Pericardium fibroblast (primary cell): ENCODE measurements around the gene SLC25A5. TPM values are rescaled to one million over a fixed set of nuclear protein-coding genes. Genes with fewer than 3 reads are reported as not detected.

Experiments
- total RNA-seq: library from RNA; depleted of rRNA; stranded (reverse); fragments of >200 nt; gene quantifications from 2 replicates; pipeline ENCODE4 v1.2.3, GENCODE V29; 2015

The SLC25A5 gene
- 206 and 220 TPM in 2 replicates for total RNA-seq

DNA sequence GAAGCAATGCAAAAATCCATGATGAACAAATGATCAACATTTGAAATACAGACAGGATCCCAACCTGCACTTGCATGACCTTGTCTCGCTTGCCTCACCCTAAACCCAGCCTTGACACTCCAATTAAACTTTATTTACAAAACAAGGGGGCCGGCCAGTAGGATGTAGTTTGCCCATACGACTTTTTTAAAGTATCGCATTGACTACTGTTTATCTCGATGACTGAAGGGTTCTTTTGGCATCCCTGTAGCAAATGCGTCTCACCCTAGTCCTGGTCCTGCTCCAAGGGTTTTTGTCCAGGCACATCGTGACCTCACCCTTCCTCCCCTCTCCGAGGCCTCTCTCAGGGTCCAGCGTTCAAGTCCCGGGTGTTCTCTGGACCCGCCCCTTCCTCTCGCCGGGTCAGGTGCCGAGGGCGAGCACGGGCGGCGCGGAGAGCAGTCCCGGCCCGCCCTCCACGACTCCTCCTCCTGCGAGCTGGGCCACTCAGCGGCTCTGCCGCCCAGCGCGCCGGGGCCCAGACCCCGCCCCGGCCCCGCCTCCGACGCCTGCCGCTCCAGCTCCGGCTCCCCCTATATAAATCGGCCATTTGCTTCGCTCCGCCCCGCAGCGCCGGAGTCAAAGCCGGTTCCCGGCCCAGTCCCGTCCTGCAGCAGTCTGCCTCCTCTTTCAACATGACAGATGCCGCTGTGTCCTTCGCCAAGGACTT lies at the start of gene SLC25A5:
Gene SLC25A5, plus strand, starts transcription at position 603 of the 709 bp plus-strand sequence. Its CDS starts 72 bp downstream, at position 675.

Other genes with a start within 250 kb of the SLC25A5 start
- 102 and 120 TPM in 2 replicates for gene PGRMC1, start 232.2 kb upstream of the SLC25A5 start, total RNA-seq
- 13.4 and 20.9 TPM in 2 replicates for gene SLC25A43, start 69.1 kb upstream of the SLC25A5 start, total RNA-seq
- gene STEEP1, start 97.0 kb downstream of the SLC25A5 start, total RNA-seq = 13.1 and 16.0 TPM in 2 replicates
- gene UBE2A, start 106.1 kb downstream of the SLC25A5 start, total RNA-seq = 32.1 and 33.8 TPM in 2 replicates
- gene NKRF, start 138.0 kb downstream of the SLC25A5 start, total RNA-seq = 3.6 and 5.0 TPM in 2 replicates
- gene SEPTIN6, start 224.7 kb downstream of the SLC25A5 start, total RNA-seq = 16.6 and 17.1 TPM in 2 replicates